SK-N-SH treated with all-trans-retinoic acid at 6 μM for 48 hours (cell line): ENCODE results near the gene COG4.

Experiments used
- ARNTL ChIP-seq: fragments of 450-650 bp; formaldehyde crosslinking; IDR thresholded peaks from 2 replicates; pipeline ENCODE4 v1.5.0; 2020; ENCODE audit warnings: low read depth, mild to moderate bottlenecking, moderate library complexity, borderline replicate concordance
- CREB5 ChIP-seq: fragments of 250-450 bp; sonication (Bioruptor Pico); IDR thresholded peaks from 2 replicates; pipeline ENCODE4 v1.5.1; 2020; ENCODE audit warnings: low read depth, mild to moderate bottlenecking, moderate library complexity
- CSDC2 ChIP-seq: fragments of 250-450 bp; sonication (Bioruptor Pico); IDR thresholded peaks from 2 replicates; pipeline ENCODE4 v1.5.0; 2020; ENCODE audit warnings: mild to moderate bottlenecking, moderate library complexity
- ISL1 ChIP-seq: fragments of 250-450 bp; sonication (Bioruptor Pico); IDR thresholded peaks from 2 replicates; pipeline ENCODE4 v2.1.2; 2022; ENCODE audit warnings: mild to moderate bottlenecking, moderate library complexity
- OSR1 ChIP-seq: fragments of 250-450 bp; sonication (Bioruptor Pico); IDR thresholded peaks from 2 replicates; pipeline ENCODE4 v1.8.0; 2022; ENCODE audit warnings: moderate library complexity, mild to moderate bottlenecking, inconsistent platforms
- PATZ1 ChIP-seq: fragments of 250-450 bp; sonication (Bioruptor Pico); IDR thresholded peaks from 2 replicates; pipeline ENCODE4 v1.8.0; 2020; ENCODE audit warnings: mild to moderate bottlenecking, moderate library complexity, borderline replicate concordance
- RARB ChIP-seq: fragments of 250-450 bp; sonication (Bioruptor Pico); IDR thresholded peaks from 2 replicates; pipeline ENCODE4 v1.8.0; 2021; ENCODE audit warnings: mild to moderate bottlenecking, moderate library complexity
- TCF4 ChIP-seq: fragments of 250-450 bp; sonication (Bioruptor Pico); IDR thresholded peaks from 2 replicates; pipeline ENCODE4 v1.8.0; 2021; ENCODE audit warnings: mild to moderate bottlenecking, moderate library complexity, borderline replicate concordance
- TOX ChIP-seq: fragments of 250-450 bp; sonication (Bioruptor Pico); IDR thresholded peaks from 2 replicates; pipeline ENCODE4 v1.8.0; 2021; ENCODE audit warnings: mild to moderate bottlenecking, moderate library complexity, borderline replicate concordance
- TSHZ2 ChIP-seq: fragments of 250-450 bp; sonication (Bioruptor Pico); IDR thresholded peaks from 2 replicates; pipeline ENCODE4 v1.5.0; 2020; ENCODE audit warnings: mild to moderate bottlenecking, moderate library complexity
- ZFP30 ChIP-seq: fragments of 450-650 bp; formaldehyde crosslinking; IDR thresholded peaks from 2 replicates; pipeline ENCODE4 v1.5.0; 2022; ENCODE audit warnings: mild to moderate bottlenecking, moderate library complexity
- ZNF565 ChIP-seq: fragments of 450-650 bp; formaldehyde crosslinking; conservative IDR thresholded peaks from 2 replicates; pipeline ENCODE4 v1.5.0; 2020; ENCODE audit warnings: low read depth, mild to moderate bottlenecking, moderate library complexity
- ZNF8 ChIP-seq: fragments of 450-650 bp; formaldehyde crosslinking; IDR thresholded peaks from 2 replicates; pipeline ENCODE4 v1.5.0; 2020; ENCODE audit warnings: mild to moderate bottlenecking, moderate library complexity
- TF ChIP-seq, protein P1 (sequence below): fragments of 250-450 bp; sonication (Bioruptor Pico); IDR thresholded peaks from 2 replicates; pipeline ENCODE4 v1.5.1; 2021; ENCODE audit warnings: mild to moderate bottlenecking, moderate library complexity

GRCh38 chr16:70526403-70526802 lies 3.0 kb upstream of the COG4 start:
- TF ChIP-seq CREB5 (CRISPR knock-in tag) (no peak), OSR1 (no peak), ZNF8 (CRISPR knock-in tag) (no peak), ZFP30 (CRISPR knock-in tag) (no peak), ARNTL (CRISPR knock-in tag) (no peak), TSHZ2 (no peak), PATZ1 (no peak), RARB (no peak), TCF4 (CRISPR knock-in tag) (no peak), CSDC2 (CRISPR knock-in tag) (no peak), ISL1 (CRISPR knock-in tag) (no peak), TOX (CRISPR knock-in tag) (no peak), ZNF565 (CRISPR knock-in tag) (no peak)
- TF ChIP-seq, protein P1, sequence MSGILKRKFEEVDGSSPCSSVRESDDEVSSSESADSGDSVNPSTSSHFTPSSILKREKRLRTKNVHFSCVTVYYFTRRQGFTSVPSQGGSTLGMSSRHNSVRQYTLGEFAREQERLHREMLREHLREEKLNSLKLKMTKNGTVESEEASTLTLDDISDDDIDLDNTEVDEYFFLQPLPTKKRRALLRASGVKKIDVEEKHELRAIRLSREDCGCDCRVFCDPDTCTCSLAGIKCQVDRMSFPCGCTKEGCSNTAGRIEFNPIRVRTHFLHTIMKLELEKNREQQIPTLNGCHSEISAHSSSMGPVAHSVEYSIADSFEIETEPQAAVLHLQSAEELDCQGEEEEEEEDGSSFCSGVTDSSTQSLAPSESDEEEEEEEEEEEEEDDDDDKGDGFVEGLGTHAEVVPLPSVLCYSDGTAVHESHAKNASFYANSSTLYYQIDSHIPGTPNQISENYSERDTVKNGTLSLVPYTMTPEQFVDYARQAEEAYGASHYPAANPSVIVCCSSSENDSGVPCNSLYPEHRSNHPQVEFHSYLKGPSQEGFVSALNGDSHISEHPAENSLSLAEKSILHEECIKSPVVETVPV (CRISPR knock-in tag) = no peak
